ENCODE measurements around the gene LZTR1.

Gene LZTR1

DNA sequence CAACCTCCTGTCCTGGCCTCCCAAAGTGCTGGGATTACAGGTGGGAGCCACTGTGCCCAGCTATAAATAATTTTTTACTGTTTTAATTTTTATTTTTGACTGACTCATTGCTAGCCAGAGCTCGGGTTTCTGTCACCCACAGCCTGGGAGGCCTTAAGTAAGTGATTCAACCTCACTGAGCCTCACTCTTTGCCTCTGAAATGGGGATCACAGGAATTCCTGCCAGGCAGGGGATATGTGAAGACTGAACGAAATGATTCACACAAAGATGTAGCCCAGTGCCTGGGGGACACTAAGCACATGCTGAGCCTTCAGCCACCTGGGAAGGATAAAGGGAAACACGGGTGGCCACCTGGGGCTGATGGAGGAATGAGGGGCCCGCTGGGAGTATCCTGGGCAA is 59.8 kb downstream of the LZTR1 start:
- no peak overlapping the region for H3K27ac ChIP-seq
- TF ChIP-seq, protein P1, sequence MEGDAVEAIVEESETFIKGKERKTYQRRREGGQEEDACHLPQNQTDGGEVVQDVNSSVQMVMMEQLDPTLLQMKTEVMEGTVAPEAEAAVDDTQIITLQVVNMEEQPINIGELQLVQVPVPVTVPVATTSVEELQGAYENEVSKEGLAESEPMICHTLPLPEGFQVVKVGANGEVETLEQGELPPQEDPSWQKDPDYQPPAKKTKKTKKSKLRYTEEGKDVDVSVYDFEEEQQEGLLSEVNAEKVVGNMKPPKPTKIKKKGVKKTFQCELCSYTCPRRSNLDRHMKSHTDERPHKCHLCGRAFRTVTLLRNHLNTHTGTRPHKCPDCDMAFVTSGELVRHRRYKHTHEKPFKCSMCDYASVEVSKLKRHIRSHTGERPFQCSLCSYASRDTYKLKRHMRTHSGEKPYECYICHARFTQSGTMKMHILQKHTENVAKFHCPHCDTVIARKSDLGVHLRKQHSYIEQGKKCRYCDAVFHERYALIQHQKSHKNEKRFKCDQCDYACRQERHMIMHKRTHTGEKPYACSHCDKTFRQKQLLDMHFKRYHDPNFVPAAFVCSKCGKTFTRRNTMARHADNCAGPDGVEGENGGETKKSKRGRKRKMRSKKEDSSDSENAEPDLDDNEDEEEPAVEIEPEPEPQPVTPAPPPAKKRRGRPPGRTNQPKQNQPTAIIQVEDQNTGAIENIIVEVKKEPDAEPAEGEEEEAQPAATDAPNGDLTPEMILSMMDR (conservative IDR thresholded peaks at IDR 0.05): no peak

DNA sequence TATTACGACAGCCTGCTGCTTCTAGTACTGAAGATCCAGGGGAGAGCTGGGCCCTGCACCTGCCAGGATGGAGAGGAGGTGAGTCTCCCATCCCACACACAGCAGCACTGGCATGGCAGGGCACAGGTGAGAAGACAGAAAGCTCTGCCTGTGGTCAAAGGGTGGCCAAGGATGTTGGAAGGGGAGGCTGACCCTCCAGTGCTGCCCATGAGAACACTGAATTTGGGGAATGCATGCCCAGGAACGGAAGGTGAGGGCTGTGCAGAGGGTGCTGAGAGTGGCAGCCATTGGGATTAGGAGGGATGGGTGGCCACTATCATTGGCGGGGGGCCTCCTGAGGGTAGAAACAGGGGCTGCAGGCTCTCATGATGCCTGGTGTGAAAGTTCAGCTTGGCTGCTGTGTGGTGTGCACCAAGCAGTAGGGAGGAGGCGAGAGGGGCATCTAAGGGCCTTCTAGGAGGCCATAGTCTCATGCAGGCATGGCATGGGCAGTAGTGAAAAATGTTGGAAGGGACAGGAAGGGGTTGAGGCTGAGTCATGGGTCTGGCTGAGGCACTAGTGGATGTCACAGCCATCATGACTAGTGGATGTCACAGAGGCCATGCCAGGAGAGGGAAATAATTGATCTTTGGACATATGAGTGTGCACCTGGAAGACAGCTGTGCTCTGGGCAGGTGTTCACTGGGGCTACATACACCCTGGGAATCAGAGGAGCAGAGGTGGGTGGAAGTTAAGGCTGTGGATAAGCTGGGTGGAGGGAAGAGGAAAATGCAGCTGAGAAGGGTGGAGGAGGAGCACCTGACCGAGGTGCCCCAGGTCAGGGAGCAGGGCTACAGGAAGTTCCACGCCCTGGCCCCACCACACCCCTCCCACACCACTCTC is 61.1 kb downstream of the LZTR1 start:
- TF ChIP-seq, protein P1 (conservative IDR thresholded peaks at IDR 0.05): no peak
- H3K27ac ChIP-seq: no peak overlapping the region

DNA sequence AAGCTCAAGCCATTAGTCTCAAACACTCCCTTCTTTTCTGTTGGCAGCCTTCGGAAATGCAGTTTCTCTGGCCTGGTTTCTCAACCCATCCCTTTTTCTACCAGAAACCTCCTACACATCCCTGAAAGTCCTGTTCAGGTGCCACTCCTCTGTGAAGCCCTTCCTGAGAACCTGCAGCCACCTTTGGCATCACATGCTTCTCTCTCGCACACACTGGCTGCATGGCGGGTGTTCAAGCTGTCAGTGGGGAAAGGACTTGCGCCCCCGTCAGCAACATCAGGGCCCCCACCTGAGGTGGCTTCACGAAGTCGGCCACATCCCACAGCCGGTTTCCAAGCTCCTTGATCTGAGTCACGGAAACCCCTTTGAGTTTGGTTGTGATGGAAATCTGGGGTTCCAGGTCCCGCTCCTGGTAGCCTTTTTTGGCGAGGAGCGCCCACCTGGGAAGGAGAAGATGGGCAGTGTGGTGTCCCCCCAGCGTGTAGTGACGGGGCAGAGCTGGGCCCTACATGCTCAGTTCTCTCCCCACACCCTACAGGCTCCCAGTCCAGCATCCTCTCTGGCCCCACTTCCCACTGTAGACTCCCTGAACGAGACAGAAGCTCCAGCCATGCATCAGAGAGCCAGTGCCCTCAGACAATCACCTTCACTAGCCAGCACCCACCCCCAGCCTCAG is 61.9 kb downstream of the LZTR1 start:
- H3K27ac ChIP-seq: no peak overlapping the region
- TF ChIP-seq, protein P1 (conservative IDR thresholded peaks at IDR 0.05): no peak

DNA sequence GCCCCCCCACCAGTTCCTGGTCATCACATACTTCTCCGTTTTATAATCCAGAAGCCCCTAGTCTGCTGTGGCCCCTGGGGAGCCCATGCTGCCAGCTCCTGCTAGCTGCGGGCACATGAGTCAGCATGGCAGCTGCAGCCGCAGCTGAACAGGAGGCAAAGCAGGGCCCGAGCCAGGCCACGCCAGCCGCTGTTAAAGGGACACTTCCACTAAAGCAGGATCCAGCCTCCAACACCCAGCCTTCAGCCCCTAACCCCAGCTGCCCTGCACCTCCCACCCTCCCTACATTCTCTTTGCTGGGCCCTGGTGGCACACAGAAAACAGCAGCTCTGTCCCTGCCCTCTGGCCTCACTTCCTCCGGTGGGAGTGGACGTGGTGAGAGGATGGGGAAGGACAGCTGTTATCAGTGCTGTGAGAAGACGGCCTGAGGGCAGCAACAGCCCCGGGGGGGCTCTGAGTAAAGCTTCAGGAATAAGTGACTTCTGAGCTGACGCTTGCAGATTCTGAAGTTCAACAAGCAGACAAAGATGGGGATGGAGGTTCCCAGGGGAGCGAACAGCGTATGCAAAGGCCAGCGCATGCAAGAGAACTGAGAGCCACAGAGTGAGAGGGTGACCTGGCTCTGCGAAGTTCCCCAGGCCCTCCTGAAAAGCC is 63.0 kb downstream of the LZTR1 start:
- H3K27ac ChIP-seq: no peak overlapping the region

DNA sequence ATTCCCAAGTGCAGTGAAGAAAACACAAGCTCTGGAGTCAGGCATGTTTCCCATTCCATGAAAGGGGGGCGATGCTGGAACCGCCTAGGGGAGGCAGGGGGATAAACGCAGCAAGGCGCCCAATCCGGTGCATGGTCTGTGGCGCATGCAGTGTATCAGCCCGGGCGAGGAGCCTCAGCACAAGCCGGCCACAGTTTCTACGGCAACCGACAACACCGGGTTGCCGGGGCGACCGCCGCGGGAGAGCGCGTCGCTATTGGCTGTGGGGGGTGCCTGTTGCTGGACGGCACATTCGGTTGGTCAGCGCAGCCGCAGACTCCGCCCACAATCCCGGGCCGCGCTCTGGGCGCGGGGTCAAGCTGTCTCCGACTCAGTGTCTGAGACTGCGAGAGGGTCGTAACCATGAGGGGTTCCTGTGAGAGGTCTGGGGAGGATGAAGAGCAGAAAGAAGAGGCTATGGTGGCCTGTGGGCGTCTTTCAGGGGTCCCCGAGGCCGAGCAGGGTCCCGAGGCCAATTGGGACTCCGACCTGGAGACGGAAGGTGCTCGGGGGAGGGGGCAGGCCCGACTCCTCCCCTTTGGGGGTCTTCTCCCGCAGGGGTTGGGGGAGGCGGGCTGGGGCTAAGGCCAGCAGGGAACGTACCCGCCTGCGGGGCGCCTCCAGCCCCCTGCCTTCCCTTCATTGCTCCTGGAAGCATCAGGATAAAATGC is 63.6 kb downstream of the LZTR1 start, which contains the start of gene LRRC74B:
TSS of gene LRRC74B (plus strand) at position 362 of the 710 bp plus-strand sequence. CDS start at position 403, 41 bp downstream.
- TF ChIP-seq, protein P1 (conservative IDR thresholded peaks at IDR 0.05): no peak
- H3K27ac ChIP-seq: no peak within 1 kb of the TSS

More for the DNA sequence above, 63.0 kb downstream of the LZTR1 start:
- TF ChIP-seq, protein P1 (conservative IDR thresholded peaks at IDR 0.05): no peak

DNA sequence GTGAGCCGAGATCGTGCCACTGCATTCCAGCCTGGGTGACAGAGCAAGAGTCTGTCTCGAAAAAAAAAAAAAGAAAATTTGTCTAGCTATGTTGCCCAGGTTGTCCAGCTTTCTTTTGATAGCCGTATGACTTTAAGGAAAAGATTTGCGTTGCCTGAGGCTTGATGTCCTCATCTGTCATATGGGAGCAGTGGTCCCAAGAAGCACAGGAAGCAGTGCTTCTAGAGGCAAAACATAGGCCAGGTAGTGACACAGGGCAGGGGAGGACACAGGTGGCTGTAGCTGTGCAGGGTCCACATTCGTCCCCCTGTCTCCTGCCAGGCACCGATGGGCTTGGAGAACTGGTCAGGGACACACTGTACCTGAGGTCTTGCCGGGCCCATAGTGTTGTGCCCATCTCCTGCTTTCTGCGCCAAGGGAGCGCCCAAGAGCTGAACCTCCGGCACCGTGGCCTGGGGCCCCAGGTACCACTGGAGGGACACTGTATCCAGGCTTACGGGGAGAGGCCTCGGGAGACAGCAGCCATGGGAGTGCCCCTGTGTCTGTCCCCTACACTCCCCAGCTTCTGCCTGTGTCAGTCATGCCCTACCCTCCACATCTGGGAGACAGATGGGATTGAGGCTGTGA is 65.1 kb downstream of the LZTR1 start:
- TF ChIP-seq, protein P1 (conservative IDR thresholded peaks at IDR 0.05): no peak

More for the DNA sequence above, 65.1 kb downstream of the LZTR1 start:
- H3K27ac ChIP-seq: no peak overlapping the region

All from VCaP (cell line).